Measurements from ENCODE around the gene VDAC2. TPM values are rescaled to one million over a fixed set of nuclear protein-coding genes. Genes with fewer than 3 reads are reported as not detected.
"Not testable (repeated sequence)": the region's sequence is repeated elsewhere in the genome, so short reads cannot be mapped to it uniquely, and the experiment has no call there.

The VDAC2 gene
- total and polyA plus RNA-seq, 2 donors = 78.3 to 146 TPM

DNA sequence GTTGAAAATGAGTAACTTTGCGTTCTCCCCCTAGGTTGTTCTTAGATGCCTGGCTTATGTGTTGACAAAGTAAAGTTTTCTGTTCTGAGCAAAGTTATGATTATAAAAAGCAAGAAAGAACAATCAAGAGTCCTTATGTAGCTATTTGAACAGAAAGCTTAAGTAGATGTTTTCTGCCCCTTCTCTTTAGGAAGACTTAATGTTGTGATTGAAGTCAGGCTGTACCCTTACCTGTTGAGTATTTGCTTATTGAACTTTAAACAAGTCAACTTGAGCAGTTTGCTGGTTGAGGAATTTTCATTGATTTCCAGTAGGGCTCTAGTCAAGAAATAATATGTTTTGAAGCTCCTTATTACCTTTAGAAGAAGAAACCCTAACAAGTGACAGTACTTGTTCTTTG is 33.9 kb upstream of the VDAC2 start:
- H3K36me3 ChIP-seq (ENCODE audit: control insufficient read depth in 2 of 2, insufficient read depth in 2 of 2, low read length in 1 of 2) = peaks cover 7 to 14% of the 10 kb centered on the region in 2 donors
- no peaks in the 10 kb centered on the region for H3K9me3 ChIP-seq (ENCODE audit: control insufficient read depth in 2 of 2, insufficient read depth in 1 of 2, low read length in 1 of 2)
- no peak overlapping the region for H3K4me3 ChIP-seq (ENCODE audit: low read length in 2 of 2)
- H3K4me1 ChIP-seq (ENCODE audit: control insufficient read depth in 2 of 2, insufficient read depth in 2 of 2, low read length in 2 of 2) = no peaks in the 10 kb centered on the region
- 99% methylated on average over 1 of the region's 1 CpG for WGBS
- H3K27ac ChIP-seq (ENCODE audit: low read depth in 1 of 2, low read length in 1 of 2) = no peak overlapping the region
- H3K27me3 ChIP-seq (ENCODE audit: control insufficient read depth in 2 of 2, insufficient read depth in 1 of 2, low read length in 1 of 2) = no peaks in the 10 kb centered on the region
- no peak for DNase-seq (ENCODE audit: low read depth in 6 of 9, low spot score in 9 of 9)

- H3K27me3 ChIP-seq (ENCODE audit: control insufficient read depth in 2 of 2, insufficient read depth in 1 of 2, low read length in 1 of 2) = no peaks in the 10 kb centered on the region
- no peak overlapping the region for H3K27ac ChIP-seq (ENCODE audit: low read depth in 1 of 2, low read length in 1 of 2)
- no peak for DNase-seq (ENCODE audit: low read depth in 6 of 9, low spot score in 9 of 9)
- H3K4me3 ChIP-seq (ENCODE audit: low read length in 2 of 2) = no peak overlapping the region
- H3K36me3 ChIP-seq (ENCODE audit: control insufficient read depth in 2 of 2, insufficient read depth in 2 of 2, low read length in 1 of 2) = peaks cover 3 to 16% of the 10 kb centered on the region in 2 donors
- no peaks in the 10 kb centered on the region for H3K9me3 ChIP-seq (ENCODE audit: control insufficient read depth in 2 of 2, insufficient read depth in 1 of 2, low read length in 1 of 2)
- no peaks in the 10 kb centered on the region for H3K4me1 ChIP-seq (ENCODE audit: control insufficient read depth in 2 of 2, insufficient read depth in 2 of 2, low read length in 2 of 2)
- 95% methylated on average over 1 of the region's 1 CpG for WGBS
Measured at GRCh38 chr10:75179657-75180177, 30.9 kb upstream of the VDAC2 start.

- Histone ChIP-seq H3K4me1 (ENCODE audit: control insufficient read depth in 2 of 2, insufficient read depth in 2 of 2, low read length in 2 of 2) (no peaks in the 10 kb centered on the region), H3K4me3 (ENCODE audit: low read length in 2 of 2) (no peak overlapping the region), H3K27me3 (ENCODE audit: control insufficient read depth in 2 of 2, insufficient read depth in 1 of 2, low read length in 1 of 2) (no peaks in the 10 kb centered on the region), H3K36me3 (ENCODE audit: control insufficient read depth in 2 of 2, insufficient read depth in 2 of 2, low read length in 1 of 2) (peaks cover 3 to 16% of the 10 kb centered on the region in 2 donors), H3K27ac (ENCODE audit: low read depth in 1 of 2, low read length in 1 of 2) (no peak overlapping the region), H3K9me3 (ENCODE audit: control insufficient read depth in 2 of 2, insufficient read depth in 1 of 2, low read length in 1 of 2) (no peaks in the 10 kb centered on the region)
- WGBS = 97% methylated on average over 2 of the region's 2 CpGs
- DNase-seq (ENCODE audit: low read depth in 6 of 9, low spot score in 9 of 9) = no peak
Measured at GRCh38 chr10:75180592-75180991, 30.0 kb upstream of the VDAC2 start.

- Histone ChIP-seq H3K9me3 (ENCODE audit: control insufficient read depth in 2 of 2, insufficient read depth in 1 of 2, low read length in 1 of 2) (no peaks in the 10 kb centered on the region), H3K4me1 (ENCODE audit: control insufficient read depth in 2 of 2, insufficient read depth in 2 of 2, low read length in 2 of 2) (no peaks in the 10 kb centered on the region), H3K36me3 (ENCODE audit: control insufficient read depth in 2 of 2, insufficient read depth in 2 of 2, low read length in 1 of 2) (peaks cover under 1 to 13% of the 10 kb centered on the region in 2 donors), H3K27me3 (ENCODE audit: control insufficient read depth in 2 of 2, insufficient read depth in 1 of 2, low read length in 1 of 2) (no peaks in the 10 kb centered on the region), H3K27ac (ENCODE audit: low read depth in 1 of 2, low read length in 1 of 2) (no peak overlapping the region), H3K4me3 (ENCODE audit: low read length in 2 of 2) (no peak overlapping the region)
- DNase-seq (ENCODE audit: low read depth in 6 of 9, low spot score in 9 of 9) = no peak
- 97% methylated on average over 1 of the region's 1 CpG for WGBS
Measured at GRCh38 chr10:75181073-75181472, 29.5 kb upstream of the VDAC2 start.

DNA sequence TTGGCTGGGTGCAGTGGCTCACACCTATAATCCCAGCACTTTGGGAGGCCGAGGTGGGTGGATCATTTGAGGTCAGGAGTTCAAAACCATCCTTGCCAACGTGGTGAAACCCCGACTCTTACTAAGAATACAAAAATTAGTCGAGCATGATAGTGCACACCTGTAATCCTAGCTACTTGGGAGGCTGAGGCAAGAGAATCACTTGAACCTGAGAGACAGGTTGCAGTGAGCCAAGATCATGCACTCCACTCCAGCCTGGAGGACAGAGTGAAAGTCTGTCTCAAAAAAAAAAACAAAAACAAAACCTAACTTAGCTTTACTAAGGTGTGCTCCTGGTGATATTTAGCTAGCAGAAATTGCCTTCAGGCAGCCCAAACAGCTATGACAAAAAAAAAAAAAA is 24.3 kb upstream of the VDAC2 start:
- H3K4me1 ChIP-seq (ENCODE audit: control insufficient read depth in 2 of 2, insufficient read depth in 2 of 2, low read length in 2 of 2) = peaks cover 0 to 6% of the 10 kb centered on the region in 2 donors
- no peak overlapping the region for H3K27ac ChIP-seq (ENCODE audit: low read depth in 1 of 2, low read length in 1 of 2)
- peaks cover 0 to 3% of the 10 kb centered on the region in 2 donors for H3K36me3 ChIP-seq (ENCODE audit: control insufficient read depth in 2 of 2, insufficient read depth in 2 of 2, low read length in 1 of 2)
- H3K4me3 ChIP-seq (ENCODE audit: low read length in 2 of 2) = no peak overlapping the region
- H3K27me3 ChIP-seq (ENCODE audit: control insufficient read depth in 2 of 2, insufficient read depth in 1 of 2, low read length in 1 of 2) = no peaks in the 10 kb centered on the region
- H3K9me3 ChIP-seq (ENCODE audit: control insufficient read depth in 2 of 2, insufficient read depth in 1 of 2, low read length in 1 of 2) = no peaks in the 10 kb centered on the region
- DNase-seq (ENCODE audit: low read depth in 6 of 9, low spot score in 9 of 9) = no peak
- WGBS = 87% methylated on average over 4 of the region's 4 CpGs

DNA sequence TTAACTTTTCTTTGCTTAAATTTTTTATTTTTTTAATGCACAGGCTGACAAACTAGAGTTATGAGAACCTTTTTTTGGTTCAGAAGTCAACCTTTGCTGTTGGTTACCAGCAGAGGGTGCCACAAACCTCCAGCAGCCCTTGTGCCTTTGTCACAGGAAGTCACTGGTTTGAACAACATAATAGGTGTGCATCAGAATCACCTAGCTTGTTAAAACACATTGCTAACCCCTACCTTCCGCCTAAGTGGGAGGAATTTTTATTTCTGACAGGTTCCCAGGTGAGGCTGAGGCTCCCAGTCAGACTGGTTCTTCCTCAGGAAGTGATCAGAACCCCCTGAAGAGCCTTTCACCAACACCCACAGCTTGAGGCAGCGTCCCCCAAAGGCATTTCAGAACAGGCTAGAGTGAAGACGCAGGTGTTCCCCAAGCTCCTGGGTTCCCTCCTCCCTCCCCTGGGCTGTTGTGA is 22.6 kb upstream of the VDAC2 start:
- no peak overlapping the region for H3K4me3 ChIP-seq (ENCODE audit: low read length in 2 of 2)
- H3K27me3 ChIP-seq (ENCODE audit: control insufficient read depth in 2 of 2, insufficient read depth in 1 of 2, low read length in 1 of 2) = no peaks in the 10 kb centered on the region
- peaks cover 0 to 6% of the 10 kb centered on the region in 2 donors for H3K4me1 ChIP-seq (ENCODE audit: control insufficient read depth in 2 of 2, insufficient read depth in 2 of 2, low read length in 2 of 2)
- H3K27ac ChIP-seq (ENCODE audit: low read depth in 1 of 2, low read length in 1 of 2) = peak overlapping the region; percentile 61 to 79
- DNase-seq (ENCODE audit: low read depth in 6 of 9, low spot score in 9 of 9) = peak in 8 of 9 donors; percentile 55 to 88 (median 72)
- WGBS = 88% methylated on average over 3 of the region's 3 CpGs
- H3K9me3 ChIP-seq (ENCODE audit: control insufficient read depth in 2 of 2, insufficient read depth in 1 of 2, low read length in 1 of 2) = no peaks in the 10 kb centered on the region
- no peaks in the 10 kb centered on the region for H3K36me3 ChIP-seq (ENCODE audit: control insufficient read depth in 2 of 2, insufficient read depth in 2 of 2, low read length in 1 of 2)

DNA sequence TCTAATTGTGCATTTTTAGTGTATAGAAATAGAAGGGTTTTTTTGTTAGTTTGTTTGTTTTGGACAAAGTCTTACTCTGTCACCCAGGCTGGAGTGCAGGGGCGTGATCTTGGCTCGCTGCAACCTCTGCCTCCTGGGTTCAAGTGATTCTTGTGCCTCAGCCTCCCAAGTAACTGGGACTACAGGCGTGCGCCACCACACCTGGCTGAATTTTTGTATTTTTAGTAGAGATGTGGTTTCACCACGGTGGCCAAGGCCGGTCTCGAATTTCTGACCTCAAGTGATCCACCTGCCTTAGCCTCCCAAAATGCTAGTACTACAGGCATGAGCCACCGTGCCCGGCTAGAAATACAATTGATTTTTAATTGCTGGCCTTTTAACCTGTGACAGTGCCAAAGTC is 22.1 kb upstream of the VDAC2 start:
- DNase-seq (ENCODE audit: low read depth in 6 of 9, low spot score in 9 of 9); H3K4me3 ChIP-seq (ENCODE audit: low read length in 2 of 2); H3K27me3 ChIP-seq (ENCODE audit: control insufficient read depth in 2 of 2, insufficient read depth in 1 of 2, low read length in 1 of 2); H3K9me3 ChIP-seq (ENCODE audit: control insufficient read depth in 2 of 2, insufficient read depth in 1 of 2, low read length in 1 of 2); H3K36me3 ChIP-seq (ENCODE audit: control insufficient read depth in 2 of 2, insufficient read depth in 2 of 2, low read length in 1 of 2); H3K4me1 ChIP-seq (ENCODE audit: control insufficient read depth in 2 of 2, insufficient read depth in 2 of 2, low read length in 2 of 2): not testable (repeated sequence)
- peak overlapping the region in 1 of 2 donors; percentile 79 for H3K27ac ChIP-seq (ENCODE audit: low read depth in 1 of 2, low read length in 1 of 2)
- 96% methylated on average over 9 of the region's 9 CpGs for WGBS

GRCh38 chr10:75189266-75190096 is 21.1 kb upstream of the VDAC2 start:
- Histone ChIP-seq H3K27ac (ENCODE audit: low read depth in 1 of 2, low read length in 1 of 2) (no peak overlapping the region), H3K27me3 (ENCODE audit: control insufficient read depth in 2 of 2, insufficient read depth in 1 of 2, low read length in 1 of 2) (no peaks in the 10 kb centered on the region), H3K4me1 (ENCODE audit: control insufficient read depth in 2 of 2, insufficient read depth in 2 of 2, low read length in 2 of 2) (peaks cover 0 to 6% of the 10 kb centered on the region in 2 donors), H3K36me3 (ENCODE audit: control insufficient read depth in 2 of 2, insufficient read depth in 2 of 2, low read length in 1 of 2) (no peaks in the 10 kb centered on the region), H3K9me3 (ENCODE audit: control insufficient read depth in 2 of 2, insufficient read depth in 1 of 2, low read length in 1 of 2) (no peaks in the 10 kb centered on the region), H3K4me3 (ENCODE audit: low read length in 2 of 2) (no peak overlapping the region)
- 98% methylated on average over 12 of the region's 12 CpGs for WGBS
- DNase-seq (ENCODE audit: low read depth in 6 of 9, low spot score in 9 of 9) = no peak

GRCh38 chr10:75191821-75192568 is 18.6 kb upstream of the VDAC2 start:
- Histone ChIP-seq H3K9me3 (ENCODE audit: control insufficient read depth in 2 of 2, insufficient read depth in 1 of 2, low read length in 1 of 2) (no peaks in the 10 kb centered on the region), H3K27ac (ENCODE audit: low read depth in 1 of 2, low read length in 1 of 2) (no peak overlapping the region), H3K4me1 (ENCODE audit: control insufficient read depth in 2 of 2, insufficient read depth in 2 of 2, low read length in 2 of 2) (peaks cover 0 to 6% of the 10 kb centered on the region in 2 donors), H3K4me3 (ENCODE audit: low read length in 2 of 2) (no peak overlapping the region), H3K36me3 (ENCODE audit: control insufficient read depth in 2 of 2, insufficient read depth in 2 of 2, low read length in 1 of 2) (no peaks in the 10 kb centered on the region), H3K27me3 (ENCODE audit: control insufficient read depth in 2 of 2, insufficient read depth in 1 of 2, low read length in 1 of 2) (no peaks in the 10 kb centered on the region)
- DNase-seq (ENCODE audit: low read depth in 6 of 9, low spot score in 9 of 9) = no peak
- WGBS = 92% methylated on average over 10 of the region's 10 CpGs

Data from thymus (tissue), 11 donors.